ENCODE data around the gene DOK5. TPM values are rescaled to one million over a fixed set of nuclear protein-coding genes. Genes with fewer than 3 reads are reported as not detected.

The DOK5 gene
- total and polyA plus RNA-seq, 2 experiments from 2014 or later: 5.0 to 6.9 TPM

DNA sequence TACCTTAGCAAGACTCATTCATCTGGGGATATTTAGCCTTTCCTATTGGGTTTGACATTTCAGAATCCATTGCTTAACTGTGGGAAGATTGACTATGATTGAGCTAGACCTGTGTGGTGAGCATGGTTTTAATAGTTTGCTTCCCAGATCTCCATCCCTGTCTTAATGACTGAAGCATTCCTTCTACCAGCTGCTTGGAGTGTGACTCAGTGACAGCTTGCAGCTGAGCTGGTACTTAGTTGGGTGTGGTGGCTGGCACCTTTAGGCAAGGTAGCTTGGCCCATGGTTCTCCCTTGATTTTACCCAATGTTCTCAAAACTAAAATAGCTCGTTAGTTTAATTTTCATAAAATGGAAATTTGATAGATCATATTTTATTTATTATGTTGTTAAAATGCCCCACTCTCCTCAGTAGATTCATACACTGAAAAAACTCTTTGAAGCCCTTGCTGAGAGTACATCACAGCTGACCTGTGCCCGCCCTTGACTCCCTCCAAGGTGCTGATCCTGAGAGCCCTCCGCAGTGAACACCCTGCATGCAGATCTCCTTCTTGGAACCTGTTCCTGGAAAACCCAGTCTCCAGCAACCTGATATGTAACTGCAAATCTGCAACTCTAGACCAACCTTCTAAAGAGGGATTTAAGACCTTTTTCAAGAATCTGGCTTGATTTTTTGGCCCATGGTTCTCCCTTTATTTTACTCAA lies 19.1 kb downstream of the DOK5 start:
- no peak for TF ChIP-seq ZNF114 (CRISPR knock-in tag; IDR thresholded peaks at IDR 0.05)
- TF ChIP-seq ZNF331 (CRISPR knock-in tag; IDR thresholded peaks at IDR 0.05; ENCODE audit: low read depth): no peak
- Histone ChIP-seq H3K9me2 (ENCODE audit: insufficient read depth) (no peaks in the 10 kb centered on the region), H3K27me3 (ENCODE audit: insufficient read depth) (no peaks in the 10 kb centered on the region), H3K4me1 (ENCODE audit: insufficient read depth) (no peaks in the 10 kb centered on the region), H3K36me3 (ENCODE audit: insufficient read depth) (no peaks in the 10 kb centered on the region), H3K79me2 (replicated peaks; ENCODE audit: insufficient read depth) (no peaks in the 10 kb centered on the region), H3K27ac (ENCODE audit: low read depth) (no peak overlapping the region), H4K20me1 (replicated peaks; ENCODE audit: insufficient read depth) (no peaks in the 10 kb centered on the region), H3K4me3 (no peak overlapping the region), H2AFZ (no peak overlapping the region), H3K4me2 (no peak overlapping the region), H3F3A (replicated peaks; ENCODE audit: low read depth) (no peaks in the 10 kb centered on the region)
- no peaks in the 10 kb centered on the region for H3K9me3 Mint-ChIP-seq
- DNase-seq (ENCODE audit: low spot score) (no peak), ATAC-seq (no peak; the same call in 2 of the 3 replicates)
- no peaks in the 10 kb centered on the region for H3K4me1 Mint-ChIP-seq
- no peaks in the 10 kb centered on the region for H3K36me3 Mint-ChIP-seq (ENCODE audit: low read depth)
- no peak overlapping the region for H3K27ac Mint-ChIP-seq
- peaks cover 6% of the 10 kb centered on the region for H3K27me3 Mint-ChIP-seq (ENCODE audit: insufficient read depth, low read depth, poor library complexity)
- no peak overlapping the region for H3K4me3 Mint-ChIP-seq

DNA sequence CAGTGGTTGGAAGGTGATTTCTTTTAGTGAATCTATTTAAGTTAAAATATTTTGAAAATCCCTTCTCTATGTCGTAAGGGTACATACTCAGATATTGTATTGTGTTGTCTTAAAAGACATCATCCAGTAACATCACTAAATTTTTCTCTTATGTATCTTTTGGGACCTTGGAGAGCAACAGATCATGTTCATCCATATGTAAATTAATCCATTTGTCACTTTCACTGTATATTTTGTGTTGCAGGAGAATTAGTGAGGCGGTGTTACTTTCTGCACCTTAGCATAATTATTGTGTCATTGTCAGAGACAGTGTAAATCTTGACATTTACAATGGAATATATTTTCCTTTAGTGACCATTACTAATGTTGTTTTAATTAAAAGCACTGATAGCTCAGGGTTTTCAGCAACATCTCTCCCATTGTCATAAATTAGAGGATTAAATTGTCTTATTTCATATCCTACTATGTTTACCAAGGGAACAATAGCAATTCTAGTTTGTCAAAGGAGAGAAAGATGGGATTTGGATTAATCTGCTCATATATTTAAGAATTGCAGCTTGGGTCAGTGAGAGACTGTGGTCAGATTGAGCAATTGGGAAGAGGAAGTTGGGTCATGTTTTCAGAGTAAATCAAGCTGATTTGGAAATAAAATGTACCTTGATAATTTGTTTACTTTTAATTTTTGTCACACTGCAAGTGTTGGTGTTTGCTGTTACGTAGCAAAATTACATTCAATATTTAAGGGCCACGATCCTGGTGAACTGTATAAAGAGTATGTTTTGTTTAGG lies 22.7 kb downstream of the DOK5 start:
- H3K4me1 ChIP-seq (ENCODE audit: insufficient read depth): no peaks in the 10 kb centered on the region
- no peaks in the 10 kb centered on the region for H3K36me3 ChIP-seq (ENCODE audit: insufficient read depth)
- H3K79me2 ChIP-seq (replicated peaks; ENCODE audit: insufficient read depth): no peaks in the 10 kb centered on the region
- no peaks in the 10 kb centered on the region for H3K4me1 Mint-ChIP-seq
- H3K4me3 ChIP-seq: no peak overlapping the region
- H3K27me3 ChIP-seq (ENCODE audit: insufficient read depth): no peaks in the 10 kb centered on the region
- no peak overlapping the region for H3K4me2 ChIP-seq
- ATAC-seq: no peak
- H3K36me3 Mint-ChIP-seq (ENCODE audit: low read depth): no peaks in the 10 kb centered on the region
- H3K9me2 ChIP-seq (ENCODE audit: insufficient read depth): no peaks in the 10 kb centered on the region
- no peak overlapping the region for H2AFZ ChIP-seq
- no peaks in the 10 kb centered on the region for H3K27me3 Mint-ChIP-seq (ENCODE audit: insufficient read depth, low read depth, poor library complexity)
- no peaks in the 10 kb centered on the region for H4K20me1 ChIP-seq (replicated peaks; ENCODE audit: insufficient read depth)
- H3K27ac ChIP-seq (ENCODE audit: low read depth): no peak overlapping the region
- no peaks in the 10 kb centered on the region for H3K9me3 Mint-ChIP-seq
- H3K4me3 Mint-ChIP-seq: no peak overlapping the region
- H3K27ac Mint-ChIP-seq: no peak overlapping the region
- no peak for TF ChIP-seq JUNB (IDR thresholded peaks at IDR 0.05; ENCODE audit: unreplicated experiment)
- no peak for TF ChIP-seq EZH2phosphoT487 (IDR thresholded peaks at IDR 0.05; ENCODE audit: unreplicated experiment)
- no peak for TF ChIP-seq POLR2AphosphoS5 (IDR thresholded peaks at IDR 0.05; ENCODE audit: low read depth)
- TF ChIP-seq, protein P1, sequence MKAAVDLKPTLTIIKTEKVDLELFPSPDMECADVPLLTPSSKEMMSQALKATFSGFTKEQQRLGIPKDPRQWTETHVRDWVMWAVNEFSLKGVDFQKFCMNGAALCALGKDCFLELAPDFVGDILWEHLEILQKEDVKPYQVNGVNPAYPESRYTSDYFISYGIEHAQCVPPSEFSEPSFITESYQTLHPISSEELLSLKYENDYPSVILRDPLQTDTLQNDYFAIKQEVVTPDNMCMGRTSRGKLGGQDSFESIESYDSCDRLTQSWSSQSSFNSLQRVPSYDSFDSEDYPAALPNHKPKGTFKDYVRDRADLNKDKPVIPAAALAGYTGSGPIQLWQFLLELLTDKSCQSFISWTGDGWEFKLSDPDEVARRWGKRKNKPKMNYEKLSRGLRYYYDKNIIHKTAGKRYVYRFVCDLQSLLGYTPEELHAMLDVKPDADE (IDR thresholded peaks at IDR 0.05): no peak
- TF ChIP-seq STAT1 (IDR thresholded peaks at IDR 0.05; ENCODE audit: unreplicated experiment): no peak
- TF ChIP-seq REST (IDR thresholded peaks at IDR 0.05; ENCODE audit: unreplicated experiment): no peak
- TF ChIP-seq ZNF331 (CRISPR knock-in tag; IDR thresholded peaks at IDR 0.05; ENCODE audit: low read depth): no peak
- no peaks in the 10 kb centered on the region for H3F3A ChIP-seq (replicated peaks; ENCODE audit: low read depth)
- DNase-seq (ENCODE audit: low spot score): no peak

Data from GM23338 (cell line).